Activated effector memory CD4-positive, alpha-beta T cell treated with anti-CD3 and anti-CD28 coated beads, Interleukin-2, amount 50 U/mL, for 16 hours (primary cell): ENCODE results near the gene DIS3L2.
"Not testable (repeated sequence)": the region's sequence is repeated elsewhere in the genome, so short reads cannot be mapped to it uniquely, and the experiment has no call there.

Experiments used
- DNase-seq: peaks from one replicate; pipeline ENCODE4 v3.0.0-alpha.2; 2020

DIS3L2 gene

GRCh38 chr2:231928901-231929725 lies 32.4 kb upstream of the DIS3L2 start:
- DNase-seq, result peak; percentile 12

- DNase-seq, result no peak
Observed at GRCh38 chr2:231929961-231930592, 31.4 kb upstream of the DIS3L2 start.

- DNase-seq, result no peak
Observed at GRCh38 chr2:231930593-231931281, 30.8 kb upstream of the DIS3L2 start.

- DNase-seq, result no peak
Observed at GRCh38 chr2:231931481-231931915, 30.0 kb upstream of the DIS3L2 start.

GRCh38 chr2:231932711-231932970 lies 28.9 kb upstream of the DIS3L2 start:
- DNase-seq, result no peak

- DNase-seq, result no peak
Observed at GRCh38 chr2:231932985-231933915, 28.3 kb upstream of the DIS3L2 start.

- DNase-seq, result no peak
Observed at GRCh38 chr2:231933916-231934401, 27.6 kb upstream of the DIS3L2 start.

- DNase-seq, result no peak
Observed at GRCh38 chr2:231934441-231935206, 26.9 kb upstream of the DIS3L2 start.

GRCh38 chr2:231935207-231935524 lies 26.3 kb upstream of the DIS3L2 start:
- no peak for DNase-seq

GRCh38 chr2:231935815-231936214 lies 25.7 kb upstream of the DIS3L2 start:
- no peak for DNase-seq

GRCh38 chr2:231936491-231936890 lies 25.0 kb upstream of the DIS3L2 start:
- DNase-seq, result no peak

GRCh38 chr2:231937057-231937456 lies 24.5 kb upstream of the DIS3L2 start:
- no peak for DNase-seq

GRCh38 chr2:231939022-231939421 lies 22.5 kb upstream of the DIS3L2 start:
- no peak for DNase-seq

- DNase-seq, result no peak
Observed at GRCh38 chr2:231940795-231941194, 20.7 kb upstream of the DIS3L2 start.

- no peak for DNase-seq
Observed at GRCh38 chr2:231941673-231942072, 19.8 kb upstream of the DIS3L2 start.

- no peak for DNase-seq
Observed at GRCh38 chr2:231942180-231942579, 19.3 kb upstream of the DIS3L2 start.

- DNase-seq, result no peak
Observed at GRCh38 chr2:231946241-231946814, 15.2 kb upstream of the DIS3L2 start.

GRCh38 chr2:231947112-231947511 lies 14.4 kb upstream of the DIS3L2 start:
- not testable (repeated sequence) for DNase-seq

- no peak for DNase-seq
Observed at GRCh38 chr2:231947694-231948093, 13.8 kb upstream of the DIS3L2 start.

GRCh38 chr2:231951452-231952035 lies 10.0 kb upstream of the DIS3L2 start:
- no peak for DNase-seq

- DNase-seq, result no peak
Observed at GRCh38 chr2:231955758-231956472, 5.6 kb upstream of the DIS3L2 start.
